Measurements from ENCODE around the gene SLC17A2. TPM values are rescaled to one million over a fixed set of nuclear protein-coding genes. Genes with fewer than 3 reads are reported as not detected.
"Not testable (repeated sequence)": the region's sequence is repeated elsewhere in the genome, so short reads cannot be mapped to it uniquely, and the experiment has no call there.

Gene SLC17A2
- total RNA-seq, 1 experiment from 2014 or later = not detected

DNA sequence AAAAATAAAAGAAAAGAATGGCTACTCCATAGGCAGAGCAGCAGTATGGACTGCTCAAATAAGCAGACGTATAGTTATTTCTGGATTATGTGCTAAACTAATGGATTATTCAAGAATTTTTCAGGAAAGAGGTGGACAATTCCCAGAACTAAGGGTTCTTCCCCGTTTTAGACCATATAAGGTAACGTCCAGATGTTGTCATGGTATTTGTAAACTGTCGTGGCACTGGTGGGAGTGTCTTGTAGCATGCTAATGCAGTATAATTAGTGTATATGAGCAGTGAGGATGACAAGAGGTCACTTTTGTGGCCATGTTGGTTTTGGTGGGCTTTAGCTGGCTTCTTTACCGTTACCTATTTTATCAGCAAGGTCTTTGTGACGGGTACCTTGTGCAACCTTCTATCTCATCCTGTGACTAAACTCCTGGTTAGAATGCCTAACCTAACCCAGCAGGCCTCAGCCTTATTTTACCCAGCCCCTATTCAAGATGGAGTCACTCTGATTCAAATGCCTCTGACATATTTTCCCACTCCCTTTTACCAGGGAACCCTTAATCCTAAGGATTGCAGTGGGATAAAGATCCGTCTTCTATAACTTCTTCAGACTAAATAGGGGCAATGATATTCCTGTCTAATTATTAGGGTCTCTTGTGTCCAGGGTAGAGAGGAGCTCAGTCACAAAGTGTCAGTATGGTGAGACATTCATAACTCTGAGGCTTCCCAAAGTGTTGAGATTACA is 21.0 kb upstream of the SLC17A2 start:
- no peak for DNase-seq (ENCODE audit: low spot score)

DNA sequence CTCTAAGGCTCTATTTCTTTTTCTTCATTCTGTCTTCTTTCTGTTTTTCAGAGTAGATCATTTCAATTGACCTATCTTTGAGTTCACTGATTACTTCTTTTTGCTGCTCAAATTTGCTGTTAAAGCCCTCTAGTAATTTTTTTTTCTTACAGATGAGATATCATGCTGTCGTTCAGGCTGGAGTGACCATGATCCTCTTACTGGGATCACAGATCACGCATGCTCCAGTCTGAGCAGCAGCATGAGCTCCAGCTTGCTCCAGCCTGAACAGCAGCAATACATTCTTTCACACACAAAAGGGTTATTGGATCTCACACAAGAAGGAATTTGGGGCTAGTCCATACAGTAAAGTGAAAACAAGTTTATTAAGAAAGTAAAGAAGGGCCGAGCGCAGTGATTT is 19.8 kb upstream of the SLC17A2 start:
- no peak for DNase-seq (ENCODE audit: low spot score)

DNA sequence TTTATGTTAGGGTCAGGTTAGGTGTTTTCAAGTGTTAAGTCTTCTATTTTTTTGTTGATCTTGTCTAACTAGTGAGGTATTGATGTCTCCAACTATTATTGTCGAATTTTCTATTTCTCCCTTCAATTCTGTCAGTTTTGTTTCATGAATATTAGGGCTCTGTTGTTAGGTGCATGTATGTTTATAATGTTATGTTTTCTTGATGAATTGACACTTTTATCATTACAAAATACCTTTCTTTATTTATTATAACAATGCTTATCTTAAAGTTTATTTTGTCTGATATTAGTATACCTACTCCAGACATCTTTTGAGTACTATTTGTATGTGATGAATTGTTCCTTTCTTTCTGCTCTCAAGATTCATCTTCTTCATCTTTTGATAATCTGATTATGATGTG is 19.2 kb upstream of the SLC17A2 start:
- no peak for DNase-seq (ENCODE audit: low spot score)

DNA sequence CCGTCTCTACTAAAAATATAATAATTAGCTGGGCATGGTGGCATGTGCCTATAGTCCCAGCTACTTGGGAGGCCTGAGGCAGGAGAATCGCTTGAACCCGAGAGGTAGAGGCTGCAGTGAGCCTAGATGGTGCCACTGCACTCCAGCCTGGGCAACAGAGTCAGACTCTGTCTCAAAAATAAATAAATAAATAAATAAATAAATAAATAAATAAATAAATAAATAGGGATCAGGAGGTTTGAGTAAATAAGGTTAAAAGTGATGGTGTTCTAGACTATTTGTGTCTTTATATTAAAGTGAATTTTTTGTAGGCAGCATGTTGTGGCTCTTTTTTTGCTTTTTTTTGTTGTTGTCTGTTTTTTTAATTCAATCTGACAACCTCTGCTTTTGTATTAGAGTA is 17.0 kb upstream of the SLC17A2 start:
- DNase-seq (ENCODE audit: low spot score) = not testable (repeated sequence)

DNA sequence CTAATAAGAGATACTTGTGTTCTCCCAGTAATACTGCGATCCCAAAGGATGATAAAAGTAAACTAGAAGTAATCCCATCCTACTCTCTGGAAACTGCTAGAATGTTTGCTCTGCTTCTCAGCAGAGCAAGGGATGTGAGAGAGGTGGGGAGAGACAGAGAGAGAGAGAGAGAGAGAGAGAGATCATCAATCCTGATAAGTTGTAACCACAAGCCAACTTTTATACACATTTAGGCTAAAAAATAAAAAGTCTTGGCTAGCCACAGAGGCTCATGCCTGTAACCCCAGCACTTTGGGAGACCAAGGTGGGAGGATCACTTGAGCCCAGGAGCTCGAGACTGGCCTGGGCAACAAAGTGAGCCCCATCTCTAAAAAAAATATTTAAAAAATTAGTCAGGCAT is 16.1 kb upstream of the SLC17A2 start:
- DNase-seq (ENCODE audit: low spot score) = no peak

DNA sequence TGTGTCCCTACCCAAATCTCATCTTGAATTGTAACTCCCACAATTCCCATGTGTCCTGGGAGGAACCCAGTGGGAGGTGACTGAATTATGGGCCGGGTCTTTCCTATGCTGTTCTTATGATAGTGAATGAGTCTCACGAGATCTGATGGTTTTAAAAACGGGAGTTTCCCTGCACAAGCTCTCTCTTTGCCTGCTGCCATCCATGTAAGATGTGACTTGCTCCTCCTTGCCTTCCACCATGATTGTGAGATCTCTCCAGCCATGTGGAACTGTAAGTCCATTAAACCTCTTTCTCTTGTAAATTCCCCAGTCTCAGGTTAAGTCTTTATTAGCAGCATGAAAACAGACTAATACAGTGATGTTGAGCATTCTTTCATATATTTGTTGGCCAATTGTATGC is 15.2 kb upstream of the SLC17A2 start:
- not testable (repeated sequence) for DNase-seq (ENCODE audit: low spot score)

DNA sequence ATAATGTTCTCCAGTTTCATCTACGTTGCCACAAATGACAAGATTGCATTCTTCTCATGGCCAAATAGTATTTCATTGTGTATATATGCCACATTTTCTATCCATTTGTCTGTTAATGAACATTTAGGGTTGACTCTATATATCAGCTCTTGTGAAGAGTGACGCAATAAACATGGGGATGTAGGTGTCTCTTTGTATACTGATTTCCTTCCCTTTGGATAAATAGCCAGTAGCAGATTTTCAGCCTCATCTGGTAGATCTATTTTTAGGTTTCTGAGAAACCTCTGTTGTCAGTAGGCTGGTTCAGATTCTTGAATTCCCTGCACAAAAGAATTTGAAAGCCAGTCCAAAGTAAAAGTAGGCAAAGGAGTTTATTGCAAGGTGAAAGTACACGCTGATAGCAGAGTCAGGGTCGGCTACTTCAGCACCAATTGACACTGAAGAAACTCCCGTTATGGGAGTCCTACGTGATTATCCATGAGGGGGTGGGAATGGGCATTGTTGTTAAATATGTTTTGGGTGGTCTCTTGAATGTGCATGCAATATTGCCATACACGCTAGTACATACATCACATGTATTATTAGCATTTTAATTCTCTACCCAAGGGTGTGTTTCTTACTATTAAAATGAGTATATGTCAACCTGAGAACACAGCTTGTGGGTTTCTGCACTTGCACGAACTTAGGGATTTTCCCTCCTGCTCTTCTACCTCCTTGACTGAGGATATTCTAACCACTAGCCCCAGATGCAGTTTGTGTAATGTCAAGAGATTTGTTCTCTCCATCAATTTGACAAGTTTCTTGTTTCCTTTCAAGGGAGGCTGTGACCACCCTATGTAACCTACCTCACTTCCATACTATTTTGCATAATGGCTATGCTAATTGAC is 14.4 kb upstream of the SLC17A2 start:
- no peak for DNase-seq (ENCODE audit: low spot score)

DNA sequence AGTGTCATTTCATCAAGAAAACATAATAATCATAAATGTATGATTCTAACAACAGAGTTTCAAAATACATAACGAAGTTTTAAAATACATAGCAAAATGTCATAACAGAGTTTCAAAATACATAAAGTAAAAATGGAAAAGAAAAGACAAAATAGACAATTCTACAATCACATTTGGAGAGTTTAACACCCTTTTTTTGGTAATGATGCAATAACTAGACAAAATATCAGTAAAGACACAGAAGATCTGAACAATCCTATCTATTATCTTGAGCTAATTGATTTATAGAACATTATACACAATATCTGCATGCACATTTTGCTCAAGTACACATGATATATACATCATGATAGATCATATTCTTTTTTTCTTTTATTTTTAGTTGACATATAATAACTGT is 13.4 kb upstream of the SLC17A2 start:
- no peak for DNase-seq (ENCODE audit: low spot score)

DNA sequence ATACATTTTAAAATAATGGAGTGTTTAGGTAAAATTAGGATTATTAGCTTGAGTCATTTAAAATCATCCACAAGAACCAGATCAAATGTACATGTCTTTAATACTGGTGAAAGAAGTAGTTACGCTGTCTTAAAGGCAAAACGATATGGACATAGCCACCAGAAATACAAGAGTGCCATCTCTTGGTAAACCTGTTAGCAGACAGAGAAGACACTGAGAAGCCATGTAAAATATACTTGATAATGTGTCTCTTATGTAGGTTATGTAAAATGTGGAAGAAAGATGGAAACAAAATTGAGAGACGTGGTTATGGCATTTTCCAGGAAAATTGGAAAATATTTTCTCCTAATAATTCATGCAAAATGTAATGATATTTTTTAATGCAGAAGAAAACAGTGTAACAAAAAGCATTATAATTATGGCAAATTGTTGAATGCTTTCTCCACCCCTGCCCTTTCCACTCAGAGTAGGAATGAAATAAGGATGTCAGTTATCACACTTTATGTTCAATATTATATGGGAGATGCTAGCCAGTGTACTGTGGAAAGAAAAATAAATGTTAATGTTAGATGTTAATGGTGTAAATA is 12.2 kb upstream of the SLC17A2 start:
- DNase-seq (ENCODE audit: low spot score) = peak; percentile 27

DNA sequence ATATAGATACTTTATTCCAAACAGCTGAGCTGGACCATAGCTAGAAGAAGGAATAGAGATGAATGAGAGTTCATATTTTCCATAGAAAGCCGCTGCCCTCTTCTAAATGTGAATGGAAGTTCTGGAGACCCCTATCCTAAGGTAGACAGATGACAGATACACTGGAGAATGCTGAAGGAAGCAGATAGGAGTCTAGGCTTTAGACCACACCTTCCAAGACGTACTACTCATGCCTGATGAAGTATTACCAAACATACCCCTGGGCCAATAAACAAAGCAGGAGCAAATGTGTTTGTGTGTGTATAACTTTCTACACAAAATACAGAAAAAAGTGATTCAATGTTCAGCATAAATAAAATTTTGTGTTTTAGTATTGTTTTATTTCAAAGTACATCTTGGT is 9.1 kb upstream of the SLC17A2 start:
- DNase-seq (ENCODE audit: low spot score) = no peak

DNA sequence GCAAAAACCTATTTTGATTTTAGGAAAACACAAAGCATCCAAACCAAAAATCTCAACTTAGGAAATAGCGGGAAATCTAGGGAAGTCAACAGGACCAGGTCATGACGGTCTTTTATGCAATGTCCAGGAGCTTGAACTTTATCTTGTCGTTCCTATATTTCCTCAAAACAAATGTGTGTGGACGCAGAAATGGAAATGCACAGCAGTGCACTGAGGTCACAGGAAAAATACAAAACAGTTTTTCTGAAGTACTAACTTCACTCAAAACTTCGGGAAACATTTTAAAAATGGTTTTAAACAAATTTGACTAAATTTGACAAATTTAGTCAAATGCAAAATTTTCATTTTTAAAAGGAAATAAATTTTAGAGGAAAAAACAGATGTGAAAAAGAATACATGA is 5.5 kb upstream of the SLC17A2 start:
- no peak for DNase-seq (ENCODE audit: low spot score)

DNA sequence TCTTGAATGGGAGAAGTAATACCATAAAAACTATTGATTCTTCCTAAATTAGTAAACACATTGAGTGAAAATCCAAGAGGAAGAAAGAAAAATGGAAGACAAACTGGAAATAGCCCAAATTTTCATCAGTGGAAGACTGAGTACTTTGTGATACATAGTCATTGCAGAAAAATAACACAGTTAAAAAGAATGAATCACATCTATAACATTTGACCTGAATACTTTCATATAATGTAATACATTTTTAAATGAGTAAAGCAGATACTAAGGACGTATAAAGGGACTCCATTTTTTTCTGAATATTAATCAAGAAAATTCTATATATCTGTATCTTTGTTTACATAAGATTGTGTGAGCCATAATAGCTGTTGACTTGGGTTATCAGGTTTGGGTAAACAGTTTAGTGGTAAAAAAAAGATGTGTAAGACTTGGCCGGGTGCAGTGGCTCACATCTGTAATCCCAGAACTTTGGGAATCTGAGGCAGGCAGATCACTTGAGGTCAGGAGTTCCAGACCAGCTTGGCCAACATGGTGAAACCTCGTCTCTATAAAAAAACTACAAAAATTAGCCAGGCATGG is 4.3 kb upstream of the SLC17A2 start:
- DNase-seq (ENCODE audit: low spot score) = no peak

DNA sequence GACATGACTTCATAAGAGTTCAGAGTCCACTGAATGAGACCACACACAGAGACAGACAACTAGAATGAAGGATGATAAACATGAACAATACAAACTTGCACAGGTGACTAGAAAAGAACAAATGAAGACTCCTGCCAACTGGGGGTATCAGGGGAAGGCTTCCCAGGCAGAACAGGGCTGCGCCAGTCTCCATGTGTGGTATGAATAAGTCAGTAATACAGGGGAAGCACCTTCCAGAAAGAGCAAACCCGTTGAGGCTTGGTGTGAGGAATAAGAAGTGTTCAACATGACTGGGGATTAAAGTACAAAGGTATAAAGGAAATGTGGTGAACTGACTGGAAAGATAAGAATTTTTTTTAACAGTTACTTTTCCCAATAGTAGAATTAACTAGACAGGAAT is 3.7 kb upstream of the SLC17A2 start:
- DNase-seq (ENCODE audit: low spot score) = no peak

DNA sequence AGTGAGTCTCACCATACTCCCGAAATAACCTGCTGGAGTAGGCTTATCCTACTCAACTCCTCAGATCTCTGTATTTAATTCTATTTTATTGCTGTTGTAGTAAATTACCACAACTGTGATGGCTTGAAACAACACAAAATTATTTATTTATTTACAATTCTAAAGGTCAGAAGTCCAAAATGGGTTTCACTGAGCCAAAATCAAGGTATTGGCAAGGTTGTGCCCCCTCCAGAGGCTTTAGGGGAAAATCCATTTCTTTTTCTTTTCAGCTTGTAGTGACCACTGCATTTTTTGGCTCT is 869 bp upstream of the SLC17A2 start:
- no peak for DNase-seq (ENCODE audit: low spot score)

DNA sequence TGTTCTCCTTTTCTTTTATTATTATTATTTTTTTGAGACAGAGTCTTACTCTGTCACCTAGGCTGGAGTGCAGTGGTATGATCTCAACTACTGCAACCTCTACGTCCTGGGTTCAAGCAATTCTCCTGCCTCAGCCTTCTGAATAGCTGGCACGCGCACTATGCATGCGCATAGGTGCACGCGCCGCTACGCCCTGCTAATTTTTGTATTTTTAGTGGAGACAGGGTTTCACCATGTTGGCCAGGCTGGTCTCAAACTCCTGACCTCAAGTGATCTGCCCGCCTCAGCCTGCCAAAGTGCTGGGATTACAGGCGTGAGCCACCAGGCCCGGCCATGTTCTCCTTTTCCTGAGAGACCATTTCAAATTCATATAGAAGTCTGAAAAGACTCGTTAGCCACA is 706 bp downstream of the SLC17A2 start:
- not testable (repeated sequence) for DNase-seq (ENCODE audit: low spot score)

DNA sequence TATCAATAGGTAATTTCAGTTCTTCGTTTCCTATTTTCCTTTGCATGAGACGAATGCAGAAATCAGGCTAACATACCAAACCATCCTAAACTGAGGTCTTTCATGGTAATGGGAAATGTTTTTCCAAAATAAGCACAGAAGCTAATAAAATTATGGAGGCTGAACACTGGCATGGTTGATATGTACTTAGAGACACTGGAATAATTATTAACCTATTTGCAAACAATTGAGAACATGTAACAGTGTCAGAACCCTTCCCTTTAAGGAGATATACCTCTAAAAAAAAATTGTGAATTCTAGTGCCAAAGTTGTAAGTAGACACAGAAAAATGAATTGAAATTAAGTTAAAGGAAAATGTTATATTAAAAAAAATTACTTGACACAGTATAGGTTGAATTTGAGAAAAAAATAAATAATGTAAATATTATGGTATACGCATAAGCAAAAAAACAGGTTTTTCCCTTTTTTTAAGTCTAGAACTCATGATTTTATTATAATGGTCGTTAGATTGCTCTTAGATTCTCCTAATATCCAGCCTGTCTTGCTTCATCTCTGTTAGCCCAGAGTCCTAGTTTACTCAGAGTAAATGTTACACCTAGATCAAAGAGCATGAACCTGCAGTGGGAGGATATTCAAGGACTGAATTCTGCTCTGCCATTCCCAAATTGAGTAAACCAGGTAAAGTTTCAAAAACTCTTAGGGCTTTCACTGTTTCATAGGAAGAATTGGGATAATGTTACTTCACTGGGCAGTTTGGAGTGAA is 1.7 kb downstream of the SLC17A2 start:
- DNase-seq (ENCODE audit: low spot score) = no peak

DNA sequence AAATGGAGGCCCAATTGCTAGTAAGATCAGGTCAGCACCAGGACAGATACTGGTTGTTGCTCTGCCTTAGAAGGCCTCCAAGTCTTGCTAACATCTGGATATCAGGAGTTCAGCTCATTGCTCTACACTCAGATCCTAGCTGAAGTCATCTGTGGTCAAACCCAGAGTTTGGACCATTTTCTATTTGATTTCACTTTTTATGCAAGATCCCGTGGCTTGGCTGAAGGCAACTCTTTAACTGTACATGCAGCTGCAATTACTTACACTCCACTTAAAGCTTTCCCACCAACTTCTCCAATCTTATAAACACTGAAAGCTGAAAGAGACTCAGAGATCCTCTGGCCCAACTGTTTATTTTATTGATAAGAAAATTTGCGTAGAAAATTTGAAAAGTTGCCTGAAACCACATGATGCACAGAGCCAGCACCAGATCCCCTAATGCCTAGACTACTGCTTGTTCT is 2.7 kb downstream of the SLC17A2 start:
- no peak for DNase-seq (ENCODE audit: low spot score)

DNA sequence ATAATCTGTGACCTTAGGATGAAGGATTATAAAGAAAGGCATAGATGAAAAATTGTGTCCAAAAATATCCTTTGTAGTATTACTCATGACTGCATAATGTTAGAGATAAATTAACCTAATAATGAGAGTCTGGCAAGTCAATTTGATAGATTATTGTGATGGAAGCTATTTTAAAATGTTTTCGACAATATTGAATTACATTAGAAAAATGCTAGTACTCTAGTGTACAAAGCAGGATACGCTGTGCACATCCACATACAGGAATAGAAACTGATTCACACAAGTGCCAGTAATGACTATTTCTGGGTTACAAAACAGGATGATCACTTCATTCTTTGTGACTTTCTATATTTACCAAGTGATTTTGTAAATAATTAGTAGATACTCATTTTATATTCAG is 3.3 kb downstream of the SLC17A2 start:
- DNase-seq (ENCODE audit: low spot score) = no peak

DNA sequence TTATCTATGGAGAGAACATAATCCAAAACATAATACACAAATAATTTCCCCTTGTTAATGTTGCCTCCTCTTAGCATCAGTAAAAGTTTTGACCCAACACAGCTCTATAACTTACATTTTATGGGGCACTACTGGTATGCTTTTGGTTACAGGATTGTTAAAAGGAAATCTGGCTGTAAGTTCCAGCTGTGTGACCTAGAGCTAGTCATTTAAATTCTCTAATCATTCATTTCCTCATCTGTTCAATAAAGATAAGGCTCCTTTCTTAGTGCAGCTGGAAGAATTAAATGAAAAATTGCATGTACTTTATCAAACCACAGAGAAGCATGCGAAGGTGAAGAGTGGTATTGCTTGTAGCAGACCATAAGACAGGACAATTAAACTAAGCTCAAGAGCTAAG is 4.6 kb downstream of the SLC17A2 start:
- DNase-seq (ENCODE audit: low spot score) = no peak

DNA sequence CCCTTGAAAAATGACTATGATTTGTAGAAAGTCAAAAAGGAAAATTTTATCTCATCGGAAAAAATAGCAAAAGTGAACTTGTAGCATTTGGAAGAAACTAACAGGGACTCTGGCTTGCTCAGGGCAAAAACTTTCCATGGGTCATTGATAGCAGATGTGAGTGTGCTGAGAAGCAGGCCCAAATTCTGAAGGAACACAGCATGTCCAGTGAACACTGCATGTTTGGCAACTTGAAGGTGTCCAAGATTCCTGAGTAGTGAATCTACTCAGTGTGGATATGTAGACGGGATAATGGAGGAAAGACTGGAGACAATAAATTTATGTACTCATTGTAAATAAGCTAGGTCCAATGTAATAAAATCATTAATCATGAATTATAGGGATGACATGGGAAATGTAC is 8.2 kb downstream of the SLC17A2 start:
- DNase-seq (ENCODE audit: low spot score) = no peak

DNA sequence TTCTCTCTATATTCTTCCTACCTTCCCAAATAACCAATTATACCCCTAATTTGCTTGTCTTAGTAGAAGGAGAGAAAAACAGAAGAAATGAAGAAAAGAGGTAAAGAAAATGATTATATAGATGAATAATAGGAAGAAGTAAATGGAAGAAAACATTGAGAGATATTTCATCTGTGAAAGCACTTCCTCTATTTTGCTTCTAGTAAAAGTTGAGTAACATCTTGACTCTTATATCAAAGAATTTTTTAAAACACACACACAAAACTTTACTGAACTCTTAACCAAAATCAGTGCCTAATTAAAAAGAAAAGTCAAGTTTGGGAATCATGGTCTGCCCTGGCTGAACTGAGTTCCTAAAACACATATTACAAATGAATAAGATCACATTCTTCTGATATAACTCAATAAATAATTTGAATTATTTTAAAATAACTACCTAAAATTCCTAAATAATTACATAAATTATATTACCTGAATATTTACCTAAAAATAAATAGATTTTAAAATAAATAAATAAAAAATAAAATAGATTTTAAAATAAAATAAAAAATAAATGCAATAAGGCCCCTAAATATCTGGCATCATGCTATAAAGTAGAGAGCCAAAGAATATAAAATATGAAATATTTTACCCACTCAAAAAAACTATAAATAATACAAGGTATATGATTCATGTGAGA is 8.8 kb downstream of the SLC17A2 start:
- no peak for DNase-seq (ENCODE audit: low spot score)
